Left ventricle myocardium inferior (tissue), 1 donor: ENCODE results near the gene CFAP298. TPM values are rescaled to one million over a fixed set of nuclear protein-coding genes. Genes with fewer than 3 reads are reported as not detected.
"Not testable (repeated sequence)": the region's sequence is repeated elsewhere in the genome, so short reads cannot be mapped to it uniquely, and the experiment has no call there.

Source experiments
- DNase-seq: peaks from one replicate; pipeline ENCODE4 v3.0.0-alpha.2; 2020
- H3K27ac ChIP-seq: fragments of 200-600 bp; replicated peaks from 2 replicates; pipeline ENCODE4 v1.8.0; 2021
- H3K27me3 ChIP-seq: fragments of 200-600 bp; 2 replicates; pipeline ENCODE4 v1.8.0; 2021; ENCODE audit warnings: low read depth
- H3K36me3 ChIP-seq: fragments of 200-600 bp; 2 replicates; pipeline ENCODE4 v1.8.0; 2021
- H3K4me1 ChIP-seq: fragments of 200-600 bp; 2 replicates; pipeline ENCODE4 v1.8.0; 2021
- H3K4me3 ChIP-seq: fragments of 200-600 bp; 2 replicates; pipeline ENCODE4 v1.8.0; 2021; ENCODE audit warnings: mild to moderate bottlenecking, moderate library complexity
- H3K9me3 ChIP-seq: fragments of 200-600 bp; replicated peaks from 2 replicates; pipeline ENCODE4 v1.8.0; 2021
- CTCF ChIP-seq: fragments of 200-600 bp; IDR thresholded peaks from 2 replicates; pipeline ENCODE4 v1.8.0; 2021; ENCODE audit warnings: antibody characterized with exemption, mild to moderate bottlenecking, borderline replicate concordance
- intact Hi-C: fragments of 100-400 bp; cut with micrococcal nuclease; formaldehyde crosslinking; loops from one replicate; pipeline ENCODE4 v1.11.0; 2022
- total RNA-seq: library from RNA; stranded (reverse); fragmentation: NEBNext Ultra II Directional; extraction: Animal tissue kit (Norgen Biotek cat#: 25700); gene quantifications from one replicate; pipeline ENCODE4 v1.2.1, GENCODE V29; 2021
- donor health status: DM: no; HTN: yes; CAD: no; lungs with severe emphysema.

Gene CFAP298
- total RNA-seq, 1 donor from 2014 or later = 20.2 TPM

DNA sequence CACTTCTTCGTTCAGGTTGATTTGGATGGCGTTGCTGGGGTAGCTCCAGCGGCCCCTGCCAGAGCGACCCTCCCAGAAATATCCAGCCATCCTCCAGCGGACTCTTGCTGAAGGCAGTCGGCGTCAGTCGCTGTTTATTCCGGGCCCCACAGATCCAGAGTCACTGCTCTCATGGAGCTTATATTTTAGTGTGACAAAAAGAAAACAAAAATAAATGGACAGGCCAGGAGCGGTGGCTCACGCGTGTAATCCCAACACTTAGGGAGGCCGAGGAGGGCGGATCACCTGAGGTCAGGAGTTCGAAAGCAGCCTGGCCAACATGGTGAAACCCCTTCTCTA is 791 bp upstream of the CFAP298 start:
- Histone ChIP-seq H3K27me3 (no peaks in the 10 kb centered on the region), H3K9me3 (no peaks in the 10 kb centered on the region), H3K36me3 (peaks cover 22% of the 10 kb centered on the region), H3K4me1 (peaks cover 41% of the 10 kb centered on the region), H3K4me3 (peak overlapping the region; percentile 76), H3K27ac (peak overlapping the region; percentile 97)
- no peak for TF ChIP-seq CTCF
- no peak for DNase-seq
- intact Hi-C loops = no loop called here

- intact Hi-C loops = no loop called here
- Histone ChIP-seq H3K9me3 (no peaks in the 10 kb centered on the region), H3K36me3 (peaks cover 37% of the 10 kb centered on the region), H3K27me3 (no peaks in the 10 kb centered on the region), H3K4me3 (peak overlapping the region; percentile 76), H3K27ac (peak overlapping the region; percentile 97), H3K4me1 (peaks cover 41% of the 10 kb centered on the region)
- no peak for TF ChIP-seq CTCF
- no peak for DNase-seq
Measured at GRCh38 chr21:32611471-32611997, 643 bp downstream of the CFAP298 start.

- Histone ChIP-seq H3K36me3 (peaks cover 43% of the 10 kb centered on the region), H3K4me1 (peaks cover 41% of the 10 kb centered on the region), H3K27ac (peak overlapping the region; percentile 97), H3K4me3 (peak overlapping the region; percentile 76)
- H3K27me3 ChIP-seq, intact Hi-C loops, DNase-seq, H3K9me3 ChIP-seq: not testable (repeated sequence)
Measured at GRCh38 chr21:32610940-32611339, 1.2 kb downstream of the CFAP298 start.

DNA sequence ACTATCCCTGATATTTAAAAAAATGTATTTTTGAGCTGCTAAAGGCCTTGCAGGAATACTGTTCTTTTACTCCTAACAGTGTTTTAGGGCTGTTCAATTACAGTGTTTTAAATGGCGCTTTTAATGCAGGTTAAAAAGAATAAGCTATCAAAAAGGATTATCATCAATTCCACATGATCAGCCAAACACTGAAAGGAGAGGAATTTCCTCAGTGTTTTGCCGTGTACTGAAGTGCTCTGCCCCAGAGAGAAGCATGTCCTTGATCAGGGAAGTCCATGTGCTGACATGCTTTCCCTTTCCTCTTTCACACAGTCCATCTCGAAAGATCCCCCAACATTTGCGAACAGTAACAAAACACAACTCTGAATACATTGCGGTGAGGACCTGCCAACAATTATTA is 3.3 kb downstream of the CFAP298 start:
- no peaks in the 10 kb centered on the region for H3K9me3 ChIP-seq
- no peaks in the 10 kb centered on the region for H3K27me3 ChIP-seq
- H3K36me3 ChIP-seq = peaks cover 64% of the 10 kb centered on the region
- peaks cover 41% of the 10 kb centered on the region for H3K4me1 ChIP-seq
- H3K4me3 ChIP-seq = no peak overlapping the region
- intact Hi-C loops = loop anchor here (10.0 kb wide), 1 partner anchor 214 kb away; the partner anchor contains the start of gene URB1
- no peak for TF ChIP-seq CTCF
- H3K27ac ChIP-seq = no peak overlapping the region
- DNase-seq = no peak

DNA sequence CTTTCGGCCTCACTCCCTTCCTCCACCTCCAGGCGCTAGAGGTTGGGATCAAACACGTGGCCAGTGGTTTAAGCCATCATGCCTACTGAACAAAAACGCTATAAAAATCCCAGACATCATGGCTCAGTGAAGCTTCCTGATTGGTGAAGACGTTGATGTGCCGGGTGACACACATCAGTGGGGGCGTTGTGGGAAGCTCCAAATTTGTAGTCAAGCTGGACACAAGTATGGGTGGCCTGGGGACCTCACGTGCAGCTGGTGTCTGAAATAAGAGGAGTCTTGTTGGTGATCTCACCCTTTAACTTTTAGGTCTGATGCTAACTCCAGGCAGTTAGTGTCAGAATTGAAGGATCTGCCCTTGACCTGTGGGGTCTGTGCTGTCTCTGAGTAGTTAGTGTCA is 6.7 kb downstream of the CFAP298 start:
- Histone ChIP-seq H3K4me3 (no peak overlapping the region), H3K36me3 (peaks cover 87% of the 10 kb centered on the region), H3K27me3 (no peaks in the 10 kb centered on the region), H3K4me1 (peaks cover 9% of the 10 kb centered on the region), H3K9me3 (no peaks in the 10 kb centered on the region), H3K27ac (no peak overlapping the region)
- intact Hi-C loops = loop anchor here (10.0 kb wide), 1 partner anchor 211 kb away; the partner anchor contains the start of gene URB1
- no peak for DNase-seq
- TF ChIP-seq CTCF = no peak

DNA sequence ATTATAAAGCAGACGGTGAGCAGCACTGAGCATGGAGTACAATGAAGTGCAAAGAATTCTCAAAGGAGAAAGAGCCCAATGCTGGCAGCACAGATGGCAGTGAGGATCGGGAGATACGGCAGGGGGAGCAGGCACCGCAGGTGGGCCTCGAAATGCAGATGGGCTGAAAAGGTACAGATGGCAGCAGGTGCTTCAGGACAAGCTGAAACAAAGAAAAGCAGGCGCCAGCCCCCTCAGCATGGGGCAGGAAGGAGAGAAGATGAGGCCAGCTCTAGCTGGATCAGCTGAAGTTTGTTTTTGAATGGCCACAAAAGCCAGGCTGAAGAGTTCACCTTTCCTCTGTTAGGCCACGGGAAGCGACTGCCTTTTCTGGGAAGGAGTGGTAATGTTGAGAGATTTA is 7.7 kb downstream of the CFAP298 start:
- Histone ChIP-seq H3K27me3 (no peaks in the 10 kb centered on the region), H3K9me3 (no peaks in the 10 kb centered on the region), H3K4me3 (no peak overlapping the region), H3K27ac (no peak overlapping the region), H3K4me1 (peaks cover under 1% of the 10 kb centered on the region), H3K36me3 (peaks cover 85% of the 10 kb centered on the region)
- DNase-seq = no peak
- intact Hi-C loops = loop anchor here (10.0 kb wide), 1 partner anchor 210 kb away; the partner anchor contains the start of gene URB1
- TF ChIP-seq CTCF = no peak
